HCT116 (cell line): ENCODE data around the gene CDK5RAP2. TPM values are rescaled to one million over a fixed set of nuclear protein-coding genes. Genes with fewer than 3 reads are reported as not detected.
A peak's percentile ranks its signal among the peaks of the same experiment; 100 is the strongest.

ENCODE experiments used
- ATAC-seq: fragments of 200-7000 bp; cut with Tn5 transposase; 2 replicates; pipeline ENCODE4 v1.9.1; 2020; ENCODE audit warnings: mild to moderate bottlenecking, moderate library complexity
- BruUV-seq: library from RNA; stranded (reverse); fragments of 400-500 nt; replicated peaks from 2 replicates; lab custom pipeline; 2021; lab: Mats Ljungman, UMichigan
- CTCF ChIA-PET: fragments of 300-600 bp; sonication (Branson Sonifier 250); formaldehyde crosslinking; loops from one replicate; lab custom pipeline; 2021; ENCODE audit warnings: antibody characterized with exemption; lab: Charles Lee
- POLR2A ChIA-PET: fragments of 300-600, 350-600 bp; sonication (Branson Sonifier 250); formaldehyde crosslinking; loops from one replicate; lab custom pipeline; 2021; ENCODE audit warnings: antibody characterized with exemption; lab: Charles Lee
- RAD21 ChIA-PET, 2 experiments: fragments of 300-600 bp; sonication (Branson Sonifier 250); formaldehyde crosslinking; loops; one replicate each; lab custom pipeline; 2023; ENCODE audit warnings: low total read pairs in 2 of 2; ENCODE audit not compliant: uncharacterized antibody in 2 of 2, unreplicated experiment in 2 of 2, low non-redundant PET in 1 of 2; lab: Charles Lee
- DNase-seq: peaks from one replicate; pipeline ENCODE4 v3.0.0-alpha.2; 2010; ENCODE audit warnings: low read depth, low spot score
- H2AFZ ChIP-seq: fragments of 200-600 bp; shearing (Covaris generic), sonication (generic); 2 replicates; pipeline ENCODE4 v1.6.1; 2017; ENCODE audit warnings: low read depth, mixed run types, mixed read lengths, antibody characterized with exemption, low read length; ENCODE audit not compliant: poor library complexity, severe bottlenecking
- H3K27ac ChIP-seq: 2 replicates; pipeline ENCODE4 v1.5.1; 2012; ENCODE audit warnings: low read depth, low read length
- H3K27me3 ChIP-seq: fragments of 200-600 bp; sonication (generic); 2 replicates; pipeline ENCODE4 v1.6.1; 2016; ENCODE audit warnings: mixed run types, low read length, mixed read lengths; ENCODE audit not compliant: insufficient read depth
- H3K36me3 ChIP-seq, 2 experiments: fragments of 200-500 bp in 1 of 2; fragments of 200-600 bp in 1 of 2; sonication (Bioruptor generic) in 1 of 2; sonication (generic) in 1 of 2; 2 replicates each; pipeline versions ENCODE4 v1.5.1 to v1.6.1; 2014 to 2016; ENCODE audit warnings: low read length in 2 of 2, inconsistent platforms in 1 of 2, mixed read lengths in 1 of 2, mixed run types in 1 of 2; ENCODE audit not compliant: insufficient read depth in 2 of 2, control insufficient read depth in 1 of 2
- H3K4me1 ChIP-seq, 2 experiments: fragments of 200-600 bp in 1 of 2; sonication (generic) in 1 of 2; 2 replicates each; pipeline versions ENCODE4 v1.5.1 to v1.6.1; 2012 to 2017; ENCODE audit warnings: low read length in 2 of 2, inconsistent platforms in 1 of 2, mild to moderate bottlenecking in 1 of 2, mixed read lengths in 1 of 2, mixed run types in 1 of 2, moderate library complexity in 1 of 2; ENCODE audit not compliant: insufficient read depth in 2 of 2, control insufficient read depth in 1 of 2
- H3K4me2 ChIP-seq: fragments of 200-600 bp; sonication (generic); 2 replicates; pipeline ENCODE4 v1.6.1; 2017; ENCODE audit warnings: mixed run types, low read length, mixed read lengths
- H3K4me3 ChIP-seq, 2 experiments: fragments of 200-600 bp in 1 of 2; sonication (generic) in 1 of 2; replicated peaks in 1 of 2; 2 replicates each; pipeline ENCODE4 v1.5.1; 2011 to 2016; ENCODE audit warnings: low read length in 2 of 2, control low read depth in 1 of 2, low read depth in 1 of 2, mild to moderate bottlenecking in 1 of 2, mixed read lengths in 1 of 2, mixed run types in 1 of 2
- H3K79me2 ChIP-seq: fragments of 200-600 bp; sonication (generic); 2 replicates; pipeline ENCODE4 v1.6.1; 2017; ENCODE audit warnings: mild to moderate bottlenecking, mixed run types, low read length, moderate library complexity, mixed read lengths; ENCODE audit not compliant: insufficient read depth
- H3K9ac ChIP-seq: fragments of 200-600 bp; sonication (generic); 2 replicates; pipeline ENCODE4 v1.6.1; 2016; ENCODE audit warnings: low read length, mixed read lengths
- H3K9me2 ChIP-seq: fragments of 200-600 bp; sonication (generic), shearing (Covaris generic); 2 replicates; pipeline ENCODE4 v1.6.1; 2017; ENCODE audit warnings: mixed run types, mild to moderate bottlenecking, moderate library complexity; ENCODE audit not compliant: insufficient read depth
- H3K9me3 ChIP-seq, 2 experiments: fragments of 200-500 bp in 1 of 2; fragments of 200-600 bp in 1 of 2; sonication (Bioruptor generic) in 1 of 2; sonication (generic) in 1 of 2; 2 replicates each; pipeline ENCODE4 v1.6.1; 2014 to 2017; ENCODE audit warnings: low read length in 2 of 2, mixed read lengths in 2 of 2, inconsistent platforms in 1 of 2, low read depth in 1 of 2, mild to moderate bottlenecking in 1 of 2, mixed run types in 1 of 2, moderate library complexity in 1 of 2; ENCODE audit not compliant: control insufficient read depth in 1 of 2, insufficient read depth in 1 of 2
- H4K20me1 ChIP-seq: fragments of 200-600 bp; sonication (generic), shearing (Covaris generic); 2 replicates; pipeline ENCODE4 v1.6.1; 2017; ENCODE audit warnings: mixed run types, mild to moderate bottlenecking, moderate library complexity; ENCODE audit not compliant: insufficient read depth
- CBX3 ChIP-seq: IDR thresholded peaks from 2 replicates; pipeline ENCODE4 v1.6.1; 2012; ENCODE audit warnings: low read depth
- CEBPB ChIP-seq: IDR thresholded peaks from 2 replicates; pipeline ENCODE4 v1.6.1; 2012; ENCODE audit warnings: low read depth
- CTCF ChIP-seq, 3 experiments: fragments of 200-600 bp in 1 of 3; sonication (generic) in 1 of 3; IDR thresholded peaks in 2 of 3; conservative IDR thresholded peaks in 1 of 3; 2 replicates each; pipeline ENCODE4 v1.5.1; 2012 to 2017; ENCODE audit warnings: low read depth in 2 of 3, low read length in 2 of 3, antibody characterized with exemption in 1 of 3, borderline replicate concordance in 1 of 3, control low read depth in 1 of 3, mild to moderate bottlenecking in 1 of 3, mixed read lengths in 1 of 3, mixed run types in 1 of 3, moderate library complexity in 1 of 3; ENCODE audit not compliant: insufficient read depth in 1 of 3
- EGR1 ChIP-seq: IDR thresholded peaks from 2 replicates; pipeline ENCODE4 v1.6.1; 2012; ENCODE audit warnings: low read depth
- EZH2 ChIP-seq: fragments of 200-600 bp; sonication (generic); IDR thresholded peaks from 2 replicates; pipeline ENCODE4 v1.6.1; 2017; ENCODE audit warnings: antibody characterized with exemption, mixed run types
- EZH2phosphoT487 ChIP-seq: fragments of 200-600 bp; IDR thresholded peaks from 2 replicates; pipeline ENCODE4 v1.6.1; 2018; ENCODE audit warnings: antibody characterized with exemption, borderline replicate concordance
- MAX ChIP-seq: IDR thresholded peaks from 2 replicates; pipeline ENCODE4 v1.6.1; 2012
- POLR2AphosphoS5 ChIP-seq: IDR thresholded peaks from 2 replicates; pipeline ENCODE4 v1.6.1; 2011; ENCODE audit warnings: mild to moderate bottlenecking, low read depth, low read length, moderate library complexity
- REST ChIP-seq: IDR thresholded peaks from 2 replicates; pipeline ENCODE4 v1.6.1; 2012; ENCODE audit warnings: low read depth
- SIN3A ChIP-seq: IDR thresholded peaks from 2 replicates; pipeline ENCODE4 v1.6.1; 2012; ENCODE audit warnings: low read depth
- SP1 ChIP-seq: IDR thresholded peaks from 2 replicates; pipeline ENCODE4 v1.6.1; 2012; ENCODE audit warnings: low read depth
- YY1 ChIP-seq: IDR thresholded peaks from 2 replicates; pipeline ENCODE4 v1.6.1; 2011; ENCODE audit warnings: low read length, low read depth, moderate library complexity, mild to moderate bottlenecking; ENCODE audit not compliant: insufficient replicate concordance; ENCODE audit errors: extremely low read depth
- ZBTB33 ChIP-seq: IDR thresholded peaks from 2 replicates; pipeline ENCODE4 v1.6.1; 2011; ENCODE audit warnings: mild to moderate bottlenecking, low read length, moderate library complexity; ENCODE audit not compliant: insufficient replicate concordance; ENCODE audit errors: extremely low read depth
- intact Hi-C: fragments of 100-400 bp; cut with micrococcal nuclease; formaldehyde crosslinking; loops from 2 replicates; pipeline ENCODE4 v1.10.0; 2022
- total RNA-seq: library from RNA; stranded (reverse); gene quantifications from one replicate; pipeline ENCODE4 v1.2.1, GENCODE V29; 2021; ENCODE audit not compliant: unreplicated experiment

The CDK5RAP2 gene
- total RNA-seq, 1 experiment from 2014 or later, result 56.2 TPM

- ChIA-PET RAD21 (no interaction called here), CTCF (no interaction called here), POLR2A (interaction anchor here (0.7 kb wide), 1 partner anchor 15 kb away, joined by 3 read pairs; no protein-coding TSS in a partner anchor)
- Histone ChIP-seq H3K9me3 (no peaks in the 10 kb centered on the region), H3K4me3 (no peak overlapping the region), H4K20me1 (no peaks in the 10 kb centered on the region), H3K4me1 (peaks cover 0 to 18% of the 10 kb centered on the region in 2 experiments; a peak in 2 of 4 replicates), H3K79me2 (peaks cover 9% of the 10 kb centered on the region), H3K27me3 (no peaks in the 10 kb centered on the region), H3K9ac (no peak overlapping the region), H2AFZ (no peak overlapping the region), H3K36me3 (no peaks in the 10 kb centered on the region), H3K9me2 (no peaks in the 10 kb centered on the region), H3K27ac (no peak overlapping the region), H3K4me2 (peak overlapping the region; percentile 1; the same call in 1 of the 2 replicates)
- no TSS peak for BruUV-seq
- intact Hi-C loops, result no loop called here
- peak; percentile 16 for DNase-seq
- ATAC-seq, result no peak
- TF ChIP-seq SP1 (no peak), SIN3A (no peak), ZBTB33 (no peak), REST (no peak), EZH2 (no peak), CEBPB (no peak), CBX3 (no peak), EGR1 (no peak), MAX (no peak), POLR2AphosphoS5 (no peak), CTCF (IDR thresholded peaks at IDR 0.05 in 2 of 3, conservative IDR thresholded peaks at IDR 0.05 in 1 of 3; ENCODE audit: borderline replicate concordance in 1 of 3, insufficient read depth in 1 of 3, low read depth in 2 of 3, low read length in 2 of 3) (no peak), EZH2phosphoT487 (no peak), YY1 (no peak)
These were observed 4.0 kb upstream of the CDK5RAP2 start for GRCh38 chr9:120583958-120584369.
